HG03378 (cell line): ENCODE measurements around the gene HTR3D.
"Not testable (repeated sequence)": the region's sequence is repeated elsewhere in the genome, so short reads cannot be mapped to it uniquely, and the experiment has no call there.

Experiments used
- ATAC-seq: cut with Tn5 transposase; IDR thresholded peaks from one replicate; pipeline ENCODE4 v1.9.1; 2021; ENCODE audit warnings: mild to moderate bottlenecking, moderate library complexity; ENCODE audit not compliant: unreplicated experiment

HTR3D gene

GRCh38 chr3:184062637-184063036, 31.1 kb downstream of the HTR3D start:
- ATAC-seq = no peak

DNA sequence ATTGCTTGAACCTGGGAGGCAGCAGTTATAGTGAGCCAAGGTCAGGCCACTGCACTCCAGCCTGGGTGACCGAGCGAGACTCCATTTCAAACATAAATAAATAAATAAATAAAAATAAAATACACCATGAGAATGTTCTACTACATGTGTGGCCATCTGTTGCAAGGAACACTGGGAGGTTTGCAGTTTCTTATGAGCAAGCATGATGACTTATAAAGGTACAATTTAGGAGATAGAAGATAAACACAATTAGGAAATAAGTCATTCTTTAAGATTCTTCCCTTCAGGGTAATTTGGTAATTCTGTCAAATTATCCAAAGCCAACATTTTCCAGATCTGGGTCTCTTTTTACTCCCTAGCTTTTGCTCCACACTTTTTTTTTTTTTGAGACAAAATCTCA, 34.7 kb downstream of the HTR3D start:
- no peak for ATAC-seq

- no peak for ATAC-seq
Observed at GRCh38 chr3:184067573-184068055, 36.1 kb downstream of the HTR3D start.

- no peak for ATAC-seq
Observed at GRCh38 chr3:184068344-184068743, 36.8 kb downstream of the HTR3D start.

- ATAC-seq = not testable (repeated sequence)
Observed at GRCh38 chr3:184071142-184071541, 39.6 kb downstream of the HTR3D start.

GRCh38 chr3:184073621-184074020, 42.1 kb downstream of the HTR3D start:
- no peak for ATAC-seq

DNA sequence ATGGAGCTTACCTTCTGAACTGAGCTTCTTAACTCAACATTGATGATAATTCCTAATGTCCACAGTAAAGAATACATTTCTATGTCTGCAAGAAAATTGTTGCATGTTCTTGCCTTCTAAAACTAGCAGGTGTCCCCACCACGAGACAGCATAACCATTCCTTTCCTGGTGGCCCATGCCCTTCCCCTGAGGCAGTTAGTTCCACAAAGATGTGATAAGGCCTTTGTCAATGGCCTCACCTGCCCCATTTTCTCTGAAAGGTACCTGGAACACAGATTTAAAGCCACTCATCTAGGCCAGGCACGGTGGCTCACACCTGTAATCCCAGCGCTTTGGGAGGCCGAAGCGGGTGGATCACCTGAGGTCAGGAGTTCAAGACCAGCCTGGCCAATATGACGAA, 44.4 kb downstream of the HTR3D start:
- ATAC-seq = no peak

DNA sequence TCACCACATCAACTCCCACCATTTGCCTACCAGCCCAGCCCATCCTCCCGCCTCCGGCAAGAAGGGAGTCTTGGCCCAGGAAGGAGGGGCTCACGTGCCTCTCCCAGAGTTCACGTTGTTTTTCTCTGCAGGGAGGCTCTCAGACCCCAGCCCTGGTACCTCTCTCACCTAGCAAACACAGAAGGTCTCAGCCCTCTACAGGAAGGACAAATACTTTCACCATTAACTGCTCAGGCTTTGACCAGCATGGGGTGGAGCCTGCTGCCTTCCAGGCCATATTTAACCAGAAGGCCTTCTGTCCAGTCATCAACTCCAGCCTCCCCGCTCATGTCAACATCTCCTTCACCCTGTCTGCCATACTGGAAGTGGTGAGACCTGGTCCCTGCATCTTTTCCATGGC, 46.3 kb downstream of the HTR3D start:
- no peak for ATAC-seq

GRCh38 chr3:184078851-184079250, 47.3 kb downstream of the HTR3D start:
- no peak for ATAC-seq

DNA sequence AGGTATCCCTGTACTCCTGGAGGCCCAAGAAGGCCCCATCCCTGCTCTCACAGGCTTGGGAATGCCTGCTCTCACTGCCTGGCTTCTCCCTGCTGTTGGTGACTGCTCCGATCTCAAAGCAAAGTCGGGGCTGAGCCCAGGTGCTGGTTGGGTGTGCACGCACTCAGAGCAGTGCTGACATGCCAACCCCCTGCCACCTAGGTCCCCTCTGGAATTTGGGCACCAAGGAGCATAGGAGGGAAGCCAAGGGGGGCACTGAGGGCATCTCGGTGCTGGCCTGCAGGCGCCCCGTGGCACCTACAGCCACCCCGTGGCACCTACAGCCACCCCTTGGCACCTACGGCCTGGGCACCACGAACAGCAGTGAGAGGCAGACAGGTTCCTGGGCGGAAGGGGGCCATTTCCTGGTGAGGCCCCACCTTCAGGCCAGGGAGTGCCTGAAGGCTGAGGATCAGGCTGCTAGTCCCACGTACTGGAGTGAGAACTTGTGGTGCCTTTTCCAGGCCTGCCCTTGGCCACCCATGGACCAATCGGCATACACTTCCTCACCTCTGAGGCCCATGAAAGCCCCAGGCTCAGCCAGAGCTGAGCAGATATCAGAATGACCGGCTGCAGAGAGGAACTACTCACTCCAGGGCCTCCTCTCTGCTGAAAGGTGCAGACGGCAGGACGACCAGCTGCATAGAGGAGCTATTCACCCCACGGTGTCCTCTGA, 49.7 kb downstream of the HTR3D start:
- no peak for ATAC-seq

GRCh38 chr3:184082034-184082433, 50.5 kb downstream of the HTR3D start:
- ATAC-seq = no peak

- no peak for ATAC-seq
Observed at GRCh38 chr3:184082465-184082864, 50.9 kb downstream of the HTR3D start.

DNA sequence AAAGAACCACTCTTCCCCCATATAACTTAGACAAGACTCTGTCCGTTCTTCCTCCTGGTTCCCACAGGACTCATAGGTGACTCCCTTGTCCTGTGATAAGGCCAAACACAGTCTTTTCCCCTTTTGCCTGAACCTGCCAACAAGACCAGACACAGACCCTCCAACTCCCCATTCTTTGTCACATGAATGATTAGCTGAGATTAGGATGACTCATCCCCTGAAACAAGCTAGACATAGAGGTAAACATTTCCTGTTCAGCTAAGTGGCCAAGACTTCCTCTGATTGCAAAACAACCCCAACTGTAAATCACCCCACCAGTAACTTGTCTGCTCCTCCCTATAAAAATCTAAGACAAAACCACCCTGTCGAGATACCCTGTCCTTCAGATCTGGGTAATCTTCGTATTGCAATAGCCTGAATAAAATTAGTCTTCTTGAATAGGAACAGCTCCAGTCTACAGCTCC, 53.9 kb downstream of the HTR3D start:
- no peak for ATAC-seq
